Occipital lobe (tissue), 2 donors: ENCODE data around the gene MARCHF3. TPM values are rescaled to one million over a fixed set of nuclear protein-coding genes. Genes with fewer than 3 reads are reported as not detected.
"Not testable (repeated sequence)": the region's sequence is repeated elsewhere in the genome, so short reads cannot be mapped to it uniquely, and the experiment has no call there.

Experiments
- DNase-seq: peaks from one replicate; lab custom pipeline; 2025; lab: John Stamatoyannopoulos, UW
- total RNA-seq: library from RNA; depleted of rRNA; stranded (reverse); fragments of >200 nt; gene quantifications from one replicate; pipeline ENCODE4 v1.2.3, GENCODE V29; 2014

The MARCHF3 gene
- total RNA-seq, 1 donor from 2014 or later = 13.3 TPM

DNA sequence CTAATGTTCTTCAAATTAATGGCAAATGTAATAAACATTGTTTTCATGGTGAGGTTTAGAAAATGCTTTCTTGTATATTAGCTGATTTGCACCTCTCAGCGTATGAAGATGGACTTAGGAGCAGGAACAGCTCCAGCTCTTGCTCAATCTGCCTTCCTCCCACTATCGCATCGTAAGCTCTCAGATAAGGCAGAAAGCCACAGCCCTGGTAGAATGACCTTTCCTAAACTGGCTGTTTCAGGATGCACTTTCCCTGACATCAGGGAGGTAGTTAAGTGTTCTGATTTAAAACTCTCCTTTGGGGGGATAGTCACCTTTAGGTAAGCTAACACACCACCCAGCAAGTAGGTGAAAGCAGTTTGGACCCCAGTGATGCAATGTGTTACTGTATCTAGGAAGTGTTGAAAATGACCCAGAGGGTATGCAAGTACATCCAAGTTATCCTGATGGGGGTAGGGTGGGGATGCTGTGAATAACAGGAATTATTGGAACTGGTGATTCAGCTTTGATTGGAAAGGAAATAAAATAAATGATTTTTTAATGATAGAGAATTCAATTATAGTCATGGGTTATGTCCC is 181.2 kb downstream of the MARCHF3 start:
- DNase-seq = no peak

- no peak for DNase-seq
Observed at GRCh38 chr5:126848253-126848652, 182.1 kb downstream of the MARCHF3 start.

GRCh38 chr5:126847826-126848251 is 182.5 kb downstream of the MARCHF3 start:
- DNase-seq = no peak

DNA sequence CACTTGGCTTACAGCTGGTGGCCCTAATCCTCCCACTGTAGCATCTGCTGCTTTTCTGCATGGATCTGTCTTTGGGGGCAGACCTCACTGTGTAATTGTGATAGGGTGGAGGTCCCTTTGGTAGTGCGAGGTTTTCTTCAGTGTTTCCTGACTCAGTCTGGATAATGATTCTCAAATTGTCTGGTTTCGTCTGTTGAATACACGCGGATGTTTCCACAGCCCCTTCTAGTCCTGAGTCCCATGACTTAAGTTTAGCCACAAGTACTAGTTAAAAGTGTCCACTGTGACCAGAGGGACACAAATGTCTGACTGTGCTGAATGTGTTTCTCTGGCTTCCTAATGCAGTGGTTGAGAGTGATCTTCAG is 182.9 kb downstream of the MARCHF3 start:
- DNase-seq = no peak

DNA sequence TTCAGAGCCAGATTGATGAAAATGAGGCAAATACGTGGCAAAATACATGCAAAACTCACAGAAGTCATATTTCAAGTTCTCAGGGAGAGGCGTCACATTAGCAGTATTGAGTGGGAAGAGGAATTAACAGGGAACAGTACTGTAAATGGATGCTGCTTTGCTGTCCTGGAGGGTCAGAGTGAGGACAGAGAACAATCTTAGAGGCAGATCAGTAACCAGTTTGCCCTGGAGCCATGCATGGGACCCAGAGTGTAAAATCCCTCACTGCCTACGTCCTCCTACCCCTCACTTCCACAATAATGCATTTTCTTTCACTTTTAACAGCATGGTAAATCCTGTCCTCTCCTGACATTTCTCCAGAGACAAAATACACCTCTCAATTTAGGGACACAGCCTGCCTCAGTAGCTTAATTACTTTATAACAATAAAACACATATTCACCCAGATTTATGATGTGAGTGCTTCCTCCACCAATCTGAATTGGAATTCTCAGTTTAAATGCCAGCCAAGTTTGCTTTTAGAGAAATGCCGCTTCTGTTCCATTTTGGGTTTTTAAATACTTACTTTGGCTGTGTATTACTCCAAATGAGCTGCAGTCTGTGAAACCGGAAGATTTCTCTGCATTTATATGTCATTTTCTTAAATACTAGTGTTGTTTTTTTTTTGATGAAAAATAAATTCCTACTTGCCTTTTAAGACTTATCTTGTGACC is 183.5 kb downstream of the MARCHF3 start:
- DNase-seq = no peak

DNA sequence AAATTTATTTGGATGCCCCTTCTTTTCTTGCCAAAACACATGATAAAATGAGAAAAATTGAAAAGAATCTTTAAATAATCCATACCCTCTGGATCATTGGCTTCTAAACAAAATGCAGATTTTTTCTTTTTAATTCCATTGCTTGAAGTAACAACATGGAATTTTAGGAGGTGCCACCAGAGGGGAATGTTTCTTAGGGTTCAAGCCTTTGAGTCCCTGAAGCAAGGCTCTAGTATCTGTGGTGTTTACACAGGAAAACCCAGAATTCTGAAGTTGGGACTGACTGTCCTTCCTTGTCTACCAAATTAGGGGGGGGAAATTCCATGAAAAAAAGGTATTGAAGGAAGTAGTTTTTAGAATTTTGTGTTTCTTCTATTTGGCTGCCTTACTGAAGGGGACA is 184.0 kb downstream of the MARCHF3 start:
- no peak for DNase-seq

DNA sequence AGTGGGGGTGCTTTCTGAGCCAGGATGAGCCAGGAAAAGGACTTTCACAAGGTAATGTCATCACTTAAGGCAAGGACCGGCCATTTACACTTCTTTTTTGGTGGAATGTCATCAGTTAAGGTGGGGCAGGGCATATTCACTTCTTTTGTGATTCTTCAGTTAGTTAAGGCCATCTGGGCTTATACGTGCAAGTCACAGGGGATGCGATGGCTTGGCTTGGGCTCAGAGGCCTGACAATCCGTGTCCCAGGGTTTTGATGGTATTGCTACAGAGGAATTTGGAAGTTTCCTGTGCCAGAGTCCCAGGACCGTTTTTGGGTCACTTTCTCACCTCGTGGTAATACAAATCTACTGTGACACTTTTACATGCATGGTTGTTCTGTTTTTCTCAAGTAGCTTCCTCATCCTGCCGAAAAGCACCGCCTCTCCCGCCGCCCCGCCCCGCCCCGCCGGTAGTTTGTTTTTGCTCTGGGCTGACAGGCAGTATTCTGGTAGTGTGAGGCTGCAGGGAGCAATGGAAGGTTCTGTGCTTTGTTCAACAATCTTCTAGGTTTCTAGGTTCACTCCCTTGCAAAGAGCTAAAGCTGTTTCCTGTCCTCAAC is 184.8 kb downstream of the MARCHF3 start:
- not testable (repeated sequence) for DNase-seq

- not testable (repeated sequence) for DNase-seq
Observed at GRCh38 chr5:126843375-126843774, 187.0 kb downstream of the MARCHF3 start.

DNA sequence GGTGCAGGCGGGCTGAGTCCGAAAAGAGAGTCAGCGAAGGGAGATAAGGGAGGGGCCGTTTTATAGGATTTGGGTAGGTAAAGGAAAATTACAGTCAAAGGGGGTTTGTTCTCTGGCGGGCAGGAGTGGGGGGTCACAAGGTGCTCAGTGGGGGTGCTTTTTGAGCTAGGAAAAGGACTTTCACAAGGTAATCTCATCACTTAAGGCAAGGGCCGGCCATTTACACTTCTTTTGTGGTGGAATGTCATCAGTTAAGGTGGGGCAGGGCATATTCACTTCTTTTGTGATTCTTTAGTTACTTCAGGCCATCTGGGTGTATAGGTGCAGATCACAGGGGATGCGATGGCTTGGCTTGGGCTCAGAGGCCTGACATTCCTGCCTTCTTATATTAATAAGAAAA is 191.0 kb downstream of the MARCHF3 start:
- not testable (repeated sequence) for DNase-seq

- DNase-seq = no peak
Observed at GRCh38 chr5:126837906-126838539, 192.3 kb downstream of the MARCHF3 start.

GRCh38 chr5:126837242-126837641 is 193.1 kb downstream of the MARCHF3 start:
- DNase-seq = no peak

- DNase-seq = no peak
Observed at GRCh38 chr5:126836778-126837177, 193.6 kb downstream of the MARCHF3 start.

DNA sequence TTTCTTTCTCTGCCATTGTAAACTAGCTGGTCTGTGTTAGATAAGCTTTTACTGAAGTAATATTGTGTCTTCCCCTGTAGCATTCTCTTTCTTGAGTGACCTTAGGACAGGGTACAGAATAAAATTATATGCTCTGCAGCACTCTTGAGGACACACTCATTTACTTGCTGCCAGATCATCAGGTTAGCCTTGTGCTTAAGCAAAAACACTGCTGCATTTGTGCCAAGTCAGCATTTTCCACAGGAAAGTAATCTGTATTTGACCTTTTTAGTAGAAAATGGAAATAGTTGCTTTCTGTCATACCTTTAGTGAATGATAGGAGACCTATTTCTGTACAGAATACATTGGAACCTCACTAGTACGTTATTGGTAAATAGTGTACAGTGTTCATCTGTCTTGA is 199.2 kb downstream of the MARCHF3 start:
- no peak for DNase-seq

- no peak for DNase-seq
Observed at GRCh38 chr5:126830061-126830460, 200.3 kb downstream of the MARCHF3 start.

DNA sequence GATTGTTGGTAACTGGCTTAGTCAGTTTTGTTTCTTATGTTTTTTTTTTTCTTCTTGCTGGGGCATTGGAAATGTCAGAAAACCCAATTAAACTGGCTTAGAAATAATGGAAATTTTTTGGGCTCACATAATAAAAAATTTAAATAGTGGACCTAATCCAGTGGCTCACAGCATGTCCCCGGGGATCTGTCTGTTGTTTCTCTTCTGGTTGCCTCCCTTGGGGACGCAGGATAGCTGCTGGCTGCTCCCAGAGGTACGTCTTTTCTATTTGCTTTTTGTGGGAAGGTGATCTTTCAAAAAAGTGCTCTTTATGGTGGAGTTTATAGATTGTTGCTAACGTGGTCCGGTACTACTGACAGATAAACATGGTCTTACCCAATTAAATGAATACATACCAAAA is 201.3 kb downstream of the MARCHF3 start:
- no peak for DNase-seq

- no peak for DNase-seq
Observed at GRCh38 chr5:126826619-126827215, 203.6 kb downstream of the MARCHF3 start.

- no peak for DNase-seq
Observed at GRCh38 chr5:126819253-126819652, 211.1 kb downstream of the MARCHF3 start.

GRCh38 chr5:126818736-126819135 is 211.6 kb downstream of the MARCHF3 start:
- no peak for DNase-seq
